ENCODE measurements around the gene WASF3. TPM values are rescaled to one million over a fixed set of nuclear protein-coding genes. Genes with fewer than 3 reads are reported as not detected.

Gene WASF3
- total and polyA plus RNA-seq, 2 experiments from 2014 or later = 9.9 to 20.7 TPM

GRCh38 chr13:26589754-26590153 is 32.3 kb downstream of the WASF3 start:
- Mint-ChIP-seq H3K27ac (no peak overlapping the region), H3K36me3 (ENCODE audit: low read depth) (no peaks in the 10 kb centered on the region), H3K4me1 (peaks cover 46% of the 10 kb centered on the region), H3K4me3 (no peak overlapping the region), H3K9me3 (no peaks in the 10 kb centered on the region), H3K27me3 (ENCODE audit: insufficient read depth, low read depth, poor library complexity) (peaks cover 6% of the 10 kb centered on the region)
- DNase-seq (ENCODE audit: low spot score) (no peak), ATAC-seq (no peak)
- H3K4me1 ChIP-seq (ENCODE audit: insufficient read depth) = peaks cover 10% of the 10 kb centered on the region; the same call in 1 of the 2 replicates
- no peak overlapping the region for H3K27ac ChIP-seq (ENCODE audit: low read depth)
- TF ChIP-seq EZH2 (IDR thresholded peaks at IDR 0.05; ENCODE audit: low read depth, unreplicated experiment) = no peak
- H2AFZ ChIP-seq = no peak overlapping the region
- no peaks in the 10 kb centered on the region for H3F3A ChIP-seq (replicated peaks; ENCODE audit: low read depth)
- no peaks in the 10 kb centered on the region for H3K36me3 ChIP-seq (ENCODE audit: insufficient read depth)
- H3K79me2 ChIP-seq (replicated peaks; ENCODE audit: insufficient read depth) = peaks cover 68% of the 10 kb centered on the region
- peaks cover 3% of the 10 kb centered on the region for H4K20me1 ChIP-seq (replicated peaks; ENCODE audit: insufficient read depth)
- no peaks in the 10 kb centered on the region for H3K27me3 ChIP-seq (ENCODE audit: insufficient read depth)
- H3K4me2 ChIP-seq = no peak overlapping the region
- H3K9me2 ChIP-seq (ENCODE audit: insufficient read depth) = no peaks in the 10 kb centered on the region
- no peak overlapping the region for H3K4me3 ChIP-seq

GRCh38 chr13:26590379-26590778 is 32.9 kb downstream of the WASF3 start:
- H3K27ac ChIP-seq (ENCODE audit: low read depth) = no peak overlapping the region
- peaks cover 5% of the 10 kb centered on the region; the same call in 1 of the 2 replicates for H3K4me1 ChIP-seq (ENCODE audit: insufficient read depth)
- H3K27me3 ChIP-seq (ENCODE audit: insufficient read depth) = no peaks in the 10 kb centered on the region
- no peak for ATAC-seq
- H3K9me2 ChIP-seq (ENCODE audit: insufficient read depth) = no peaks in the 10 kb centered on the region
- H3K79me2 ChIP-seq (replicated peaks; ENCODE audit: insufficient read depth) = peaks cover 72% of the 10 kb centered on the region
- no peak overlapping the region for H2AFZ ChIP-seq
- Mint-ChIP-seq H3K27me3 (ENCODE audit: insufficient read depth, low read depth, poor library complexity) (peaks cover 6% of the 10 kb centered on the region), H3K9me3 (no peaks in the 10 kb centered on the region), H3K36me3 (ENCODE audit: low read depth) (no peaks in the 10 kb centered on the region), H3K4me3 (no peak overlapping the region), H3K4me1 (peaks cover 44% of the 10 kb centered on the region), H3K27ac (no peak overlapping the region)
- H3F3A ChIP-seq (replicated peaks; ENCODE audit: low read depth) = no peaks in the 10 kb centered on the region
- TF ChIP-seq CTCF (conservative IDR thresholded peaks at IDR 0.05; ENCODE audit: low read depth in 2 of 2) (no peak), JUNB (IDR thresholded peaks at IDR 0.05; ENCODE audit: unreplicated experiment) (no peak), REST (IDR thresholded peaks at IDR 0.05; ENCODE audit: unreplicated experiment) (no peak)
- no peak overlapping the region for H3K4me3 ChIP-seq
- no peak for DNase-seq (ENCODE audit: low spot score)
- H3K4me2 ChIP-seq = no peak overlapping the region
- no peaks in the 10 kb centered on the region for H3K36me3 ChIP-seq (ENCODE audit: insufficient read depth)
- peaks cover 3% of the 10 kb centered on the region for H4K20me1 ChIP-seq (replicated peaks; ENCODE audit: insufficient read depth)

- H3K4me3 ChIP-seq = no peak overlapping the region
- H3K4me1 Mint-ChIP-seq = peaks cover 39% of the 10 kb centered on the region
- TF ChIP-seq ETS1 (IDR thresholded peaks at IDR 0.05) = no peak
- no peak for TF ChIP-seq EZH2 (IDR thresholded peaks at IDR 0.05; ENCODE audit: low read depth, unreplicated experiment)
- TF ChIP-seq POLR2AphosphoS5 (IDR thresholded peaks at IDR 0.05; ENCODE audit: low read depth) = no peak
- no peak for TF ChIP-seq CREB1 (CRISPR knock-in tag; IDR thresholded peaks at IDR 0.05; ENCODE audit: low read depth)
- no peak for TF ChIP-seq NANOG (IDR thresholded peaks at IDR 0.05; ENCODE audit: borderline replicate concordance)
These were observed 33.5 kb downstream of the WASF3 start for GRCh38 chr13:26590951-26591350.

More at GRCh38 chr13:26590951-26591350, 33.5 kb downstream of the WASF3 start:
- H3K9me2 ChIP-seq (ENCODE audit: insufficient read depth) = no peaks in the 10 kb centered on the region
- no peaks in the 10 kb centered on the region for H3F3A ChIP-seq (replicated peaks; ENCODE audit: low read depth)
- ATAC-seq = peak; percentile 62
- peak; percentile 24 for DNase-seq (ENCODE audit: low spot score)
- Mint-ChIP-seq H3K9me3 (no peaks in the 10 kb centered on the region), H3K4me3 (no peak overlapping the region), H3K36me3 (ENCODE audit: low read depth) (no peaks in the 10 kb centered on the region), H3K27me3 (ENCODE audit: insufficient read depth, low read depth, poor library complexity) (peaks cover 6% of the 10 kb centered on the region), H3K27ac (no peak overlapping the region)
- H3K4me1 ChIP-seq (ENCODE audit: insufficient read depth) = no peaks in the 10 kb centered on the region
- H3K27me3 ChIP-seq (ENCODE audit: insufficient read depth) = no peaks in the 10 kb centered on the region
- peaks cover 3% of the 10 kb centered on the region for H4K20me1 ChIP-seq (replicated peaks; ENCODE audit: insufficient read depth)
- H3K79me2 ChIP-seq (replicated peaks; ENCODE audit: insufficient read depth) = peaks cover 71% of the 10 kb centered on the region
- H3K27ac ChIP-seq (ENCODE audit: low read depth) = no peak overlapping the region
- no peaks in the 10 kb centered on the region for H3K36me3 ChIP-seq (ENCODE audit: insufficient read depth)
- H3K4me2 ChIP-seq = no peak overlapping the region
- H2AFZ ChIP-seq = no peak overlapping the region

All from GM23338 (cell line).